ACHN (cell line): ENCODE data around the gene TMEM266.

Experiments
- DNase-seq: peaks from one replicate; pipeline ENCODE4 v3.0.0-alpha.2; 2015
- in situ Hi-C: cut with HindIII; loops from 2 replicates; pipeline ENCODE4 v1.10.0; 2017; ENCODE audit warnings: low sequenced_read_pairs, low pct_ligation_motif_present, low pct_unique_long_range_greater_than_20kb

The TMEM266 gene

DNA sequence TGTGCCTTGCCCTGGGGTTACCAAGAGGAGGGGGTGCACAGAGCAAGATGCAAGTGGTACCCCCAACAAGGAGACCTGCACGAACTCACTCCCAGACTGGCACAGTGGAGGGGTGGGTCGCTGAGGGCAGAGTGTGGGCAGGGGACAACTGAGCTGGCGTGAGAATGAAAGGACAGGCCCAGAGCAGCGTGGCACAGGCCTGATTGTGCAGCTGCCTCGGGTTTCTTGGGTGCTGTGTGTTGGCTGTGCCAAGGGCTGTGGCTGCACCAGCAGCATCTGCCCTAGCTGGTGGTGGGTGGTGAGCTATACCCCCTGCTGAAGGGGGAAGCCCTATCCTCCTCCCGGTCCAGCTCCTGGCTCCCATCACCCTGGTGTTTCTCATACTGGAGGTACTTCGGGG lies 92.4 kb downstream of the TMEM266 start:
- no peak for DNase-seq
- in situ Hi-C loops, result no loop called here

DNA sequence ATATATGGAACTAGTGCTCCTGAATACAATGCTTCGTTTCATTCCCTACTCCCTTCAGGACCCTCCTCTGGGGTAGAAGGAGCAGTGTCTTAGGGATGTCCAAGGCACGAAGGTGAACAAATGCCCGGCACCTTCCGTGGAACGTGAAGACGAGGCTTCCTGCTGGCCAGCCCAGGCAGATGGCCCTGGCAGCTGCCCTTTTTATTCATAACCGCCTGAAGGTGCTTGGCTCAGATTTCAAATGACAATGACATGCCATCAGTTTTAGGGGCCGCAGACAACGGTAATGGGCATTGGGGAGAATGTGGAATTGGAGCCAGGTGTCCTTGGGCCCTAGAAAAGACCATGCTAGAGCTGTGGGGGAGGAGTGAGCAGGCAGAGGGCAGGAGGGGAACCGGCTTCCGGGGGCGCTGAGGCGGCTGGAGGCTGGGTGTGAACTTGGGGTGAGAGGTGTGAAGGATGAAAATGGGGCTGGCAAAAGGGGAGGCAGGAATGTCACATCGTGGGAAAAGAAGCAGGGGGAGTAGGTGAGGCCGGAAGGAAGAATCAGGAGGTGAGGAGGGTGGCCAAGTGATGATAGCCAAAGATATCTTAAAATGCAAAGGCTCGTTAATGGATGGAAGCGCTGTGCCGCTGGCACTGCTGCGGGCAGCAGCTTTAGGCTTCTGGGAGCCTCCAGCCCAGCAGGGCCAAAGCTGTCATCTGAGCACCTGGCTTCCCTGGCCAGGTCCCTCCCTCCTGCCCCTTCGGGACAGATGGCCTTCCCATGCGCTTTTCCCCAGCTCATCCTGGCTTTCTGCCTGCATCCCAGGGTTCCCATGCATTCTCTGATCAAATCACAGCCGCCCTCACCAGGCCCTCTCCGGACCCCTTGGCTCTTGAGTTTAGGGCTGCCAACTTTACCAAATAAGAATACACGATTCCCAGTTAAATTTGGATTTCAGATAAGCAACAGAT lies 93.7 kb downstream of the TMEM266 start:
- in situ Hi-C loops, result no loop called here
- no peak for DNase-seq

GRCh38 chr15:76155731-76156130 lies 95.9 kb downstream of the TMEM266 start:
- in situ Hi-C loops, result no loop called here
- DNase-seq, result no peak

DNA sequence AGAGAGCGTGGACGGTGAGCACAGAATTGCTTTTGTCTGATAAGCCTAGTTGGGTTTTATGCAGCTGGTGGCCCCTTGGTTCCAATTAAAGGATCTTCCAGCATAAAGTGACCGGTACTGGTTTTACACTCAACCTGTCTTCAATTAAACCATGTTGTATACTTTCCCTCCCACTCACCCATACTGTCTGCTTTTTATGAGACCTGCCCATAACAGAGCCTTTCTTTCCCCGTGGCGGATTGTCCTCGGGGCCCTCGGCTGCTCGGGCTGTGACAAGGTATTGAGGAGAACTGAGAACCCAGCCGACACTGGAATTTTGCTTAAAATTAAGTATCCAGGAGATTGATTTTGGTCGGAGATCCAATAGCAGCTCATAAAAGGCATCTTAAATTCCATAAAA lies 98.4 kb downstream of the TMEM266 start:
- no peak for DNase-seq
- in situ Hi-C loops, result no loop called here

GRCh38 chr15:76158815-76159214 lies 99.0 kb downstream of the TMEM266 start:
- DNase-seq, result no peak
- in situ Hi-C loops, result no loop called here

- in situ Hi-C loops, result no loop called here
- DNase-seq, result no peak
Measured at GRCh38 chr15:76159282-76159681, 99.5 kb downstream of the TMEM266 start.

GRCh38 chr15:76160426-76161152 lies 100.8 kb downstream of the TMEM266 start:
- in situ Hi-C loops, result no loop called here
- DNase-seq, result no peak

DNA sequence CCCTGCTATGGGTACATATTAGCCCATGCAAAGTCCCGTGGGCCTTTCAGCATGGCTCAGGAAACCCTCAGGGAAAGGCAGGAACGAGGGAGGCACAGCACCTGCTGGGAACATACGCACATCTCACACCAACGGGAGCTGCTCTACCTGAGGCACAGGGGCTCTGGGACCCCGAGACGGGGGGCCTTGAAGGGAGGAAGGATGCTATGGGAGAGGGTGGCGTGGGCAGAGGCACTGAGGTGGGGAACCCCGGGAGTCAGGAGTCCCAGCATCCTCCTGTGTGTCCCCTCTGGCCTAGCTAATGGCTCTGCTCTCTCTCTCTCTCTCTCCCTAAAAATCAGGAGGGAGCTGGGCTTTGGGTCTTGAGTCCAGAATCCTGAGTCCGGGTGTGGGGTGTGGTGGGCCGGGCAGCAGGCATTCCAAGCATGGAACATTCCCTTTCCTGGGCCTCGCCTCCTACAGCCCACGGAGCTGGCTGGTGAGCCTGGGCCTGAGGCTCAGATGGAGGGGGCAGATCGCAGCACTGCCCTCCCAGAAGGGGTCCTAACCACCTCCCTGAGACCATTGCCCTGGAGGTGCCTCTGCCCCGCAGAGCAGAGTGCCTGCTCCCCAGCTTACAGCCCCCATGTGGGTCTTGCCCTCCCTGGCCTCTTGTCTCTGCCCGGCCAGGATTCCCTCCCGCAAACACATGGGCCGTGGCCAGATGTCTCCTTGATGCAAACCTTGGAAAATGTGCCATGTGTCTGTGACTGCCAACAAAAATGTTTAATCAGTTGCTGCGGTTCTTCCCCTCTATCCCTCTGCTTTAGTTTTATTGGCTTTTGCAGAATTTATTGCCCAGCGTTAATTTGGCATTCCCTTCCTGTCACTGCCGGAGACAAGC lies 101.6 kb downstream of the TMEM266 start:
- DNase-seq, result no peak
- in situ Hi-C loops, result no loop called here

DNA sequence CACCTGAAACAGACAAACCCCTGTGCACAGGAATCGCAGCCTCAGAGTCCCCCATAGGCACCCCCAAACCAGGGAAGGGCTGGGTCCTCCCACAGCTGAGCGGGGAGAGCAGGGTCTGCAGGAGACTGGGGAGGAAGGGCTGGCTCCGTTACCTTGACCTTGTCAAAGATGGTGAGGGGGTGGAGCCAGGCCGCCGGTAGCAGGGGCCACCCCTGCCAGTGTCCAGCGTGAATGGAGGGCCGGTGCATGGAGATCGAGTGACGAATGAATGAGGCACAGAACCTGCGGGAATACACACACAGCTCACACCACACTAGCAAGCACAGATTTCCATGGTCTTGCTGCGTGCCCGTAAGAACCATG lies 102.2 kb downstream of the TMEM266 start:
- in situ Hi-C loops, result no loop called here
- DNase-seq, result no peak

DNA sequence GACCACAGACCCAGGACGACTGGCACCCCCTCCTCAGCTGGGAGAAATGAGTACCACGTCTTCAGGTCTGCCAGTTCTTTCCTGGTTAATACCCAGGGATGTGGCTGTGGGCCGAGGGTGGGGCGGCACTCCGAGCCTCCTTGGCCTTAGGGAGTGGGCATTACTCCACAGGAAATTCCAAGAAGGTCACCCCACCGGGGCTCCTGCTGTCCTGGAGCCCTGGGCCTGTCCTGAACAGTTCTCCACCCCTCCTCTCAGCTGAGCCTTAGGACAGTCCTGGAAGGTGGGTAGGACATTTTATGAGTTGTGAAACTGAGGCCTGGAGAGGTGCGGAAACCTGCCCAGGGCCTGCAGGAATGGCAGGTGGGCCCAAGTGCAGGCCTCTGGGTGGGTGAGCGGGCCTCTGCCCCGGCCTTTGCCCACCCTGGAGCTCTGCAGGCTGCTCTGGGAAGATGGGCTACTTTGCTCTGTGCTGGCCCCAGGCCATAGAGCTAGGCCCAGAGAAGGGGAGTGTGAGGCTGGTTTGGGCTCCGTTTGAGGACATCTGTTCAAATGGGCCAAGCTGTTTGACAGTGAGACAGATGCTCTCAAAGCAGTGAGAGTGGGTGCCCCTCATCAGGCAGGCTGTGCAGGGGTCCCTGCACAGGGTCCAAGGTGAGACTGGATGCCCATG lies 103.1 kb downstream of the TMEM266 start:
- in situ Hi-C loops, result no loop called here
- no peak for DNase-seq

DNA sequence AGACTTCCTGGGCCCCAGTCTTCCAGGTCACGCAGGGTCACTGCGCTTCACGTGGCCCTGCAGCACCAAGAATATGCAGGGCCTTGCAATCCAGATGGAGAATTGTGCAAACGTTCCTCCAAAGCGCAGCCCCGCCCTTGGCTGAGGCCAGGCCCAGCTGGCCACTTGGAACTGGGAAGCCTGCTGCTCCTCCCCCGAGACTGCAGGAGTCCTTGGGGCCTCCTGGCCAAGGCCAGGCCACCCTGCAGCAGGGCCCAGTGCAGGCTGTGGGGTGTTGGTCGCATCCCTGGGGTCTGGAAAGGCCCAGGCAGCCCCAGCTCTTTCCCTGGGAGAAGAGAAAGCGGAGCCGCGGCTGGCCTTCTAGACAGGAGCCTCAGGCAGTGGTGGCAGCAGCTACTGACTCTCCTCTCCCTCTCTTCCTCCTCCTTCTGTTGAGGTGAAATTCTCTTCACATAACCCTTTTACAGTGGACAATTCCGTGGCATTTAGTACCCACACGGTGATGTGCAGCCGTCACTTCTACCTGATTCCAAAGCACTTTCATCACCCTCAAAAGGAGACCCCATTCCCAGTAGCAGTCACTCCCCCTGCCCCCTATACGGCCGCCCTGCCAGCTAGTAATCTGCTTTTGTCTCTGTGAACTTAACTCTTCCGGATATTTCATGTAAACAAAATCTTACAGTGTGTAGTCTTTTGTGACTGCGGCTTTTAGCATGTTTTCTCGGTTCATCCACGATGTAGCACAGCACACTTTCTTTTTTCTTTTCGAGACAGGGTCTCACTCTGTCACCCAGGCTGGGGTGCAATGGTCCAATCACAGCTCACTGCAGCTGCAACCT lies 103.9 kb downstream of the TMEM266 start:
- DNase-seq, result no peak
- in situ Hi-C loops, result no loop called here

DNA sequence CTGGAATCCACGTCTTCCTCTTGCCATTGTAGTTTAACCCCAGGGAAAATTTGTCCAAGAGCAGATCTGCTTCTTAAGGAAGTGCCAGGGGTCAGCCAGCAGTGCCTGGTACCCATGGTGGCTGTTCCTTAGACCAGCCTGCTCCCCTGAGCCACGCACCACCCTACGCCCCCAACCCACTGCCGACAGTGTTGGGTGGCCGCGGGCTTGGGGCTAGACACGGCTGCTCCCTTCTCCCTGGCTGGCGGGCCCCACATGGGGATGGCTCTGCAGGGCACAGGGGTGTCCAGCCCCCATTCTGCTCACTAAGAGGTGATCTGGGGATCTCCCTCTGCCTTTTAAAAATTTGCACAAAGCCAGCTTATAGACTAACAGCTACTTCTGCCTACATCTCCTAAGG lies 104.8 kb downstream of the TMEM266 start:
- no peak for DNase-seq
- in situ Hi-C loops, result no loop called here

DNA sequence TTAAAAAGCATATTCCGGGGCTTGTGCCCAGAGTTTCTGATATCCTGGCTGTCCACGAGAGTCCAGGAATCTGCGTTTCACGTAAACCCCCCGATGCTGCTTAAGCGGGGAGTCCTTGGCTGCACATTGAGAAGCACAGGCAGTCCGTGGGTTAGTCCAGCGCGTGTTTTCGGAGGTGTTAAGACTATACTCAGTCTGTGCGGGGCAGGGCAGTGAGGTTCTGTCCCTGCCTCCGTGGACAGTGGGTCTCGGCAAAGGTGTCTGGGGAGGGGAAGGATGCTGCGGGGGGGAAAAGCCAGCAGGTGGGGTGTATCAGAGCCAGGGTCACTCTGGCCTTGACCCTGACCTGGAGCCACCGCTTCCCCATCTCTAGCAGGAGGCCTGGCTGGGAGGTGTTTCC lies 106.2 kb downstream of the TMEM266 start:
- DNase-seq, result no peak
- in situ Hi-C loops, result no loop called here

- no peak for DNase-seq
- in situ Hi-C loops, result no loop called here
Measured at GRCh38 chr15:76168237-76168984, 108.6 kb downstream of the TMEM266 start.

DNA sequence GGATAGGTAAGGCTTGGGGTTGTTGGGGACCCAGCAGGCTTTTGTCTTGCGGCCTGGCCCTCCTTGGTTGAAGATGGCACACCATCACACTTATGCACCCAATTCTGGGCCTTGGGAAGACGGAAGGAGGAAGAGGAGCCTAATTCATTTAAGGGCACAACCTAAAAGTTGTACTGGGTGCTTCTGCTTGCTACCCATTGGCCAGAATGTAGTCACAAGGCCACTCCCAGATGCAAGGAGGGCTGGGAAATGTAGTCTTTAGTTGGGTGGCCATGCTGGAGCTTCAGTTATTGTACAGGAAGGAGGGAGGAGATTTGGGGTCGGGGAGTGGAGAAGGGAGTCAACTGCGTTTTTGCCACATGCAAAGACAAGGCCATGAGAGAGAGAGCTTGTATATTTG lies 109.2 kb downstream of the TMEM266 start:
- in situ Hi-C loops, result no loop called here

GRCh38 chr15:76169911-76170800 lies 110.4 kb downstream of the TMEM266 start:
- in situ Hi-C loops, result no loop called here
- no peak for DNase-seq

More for the DNA sequence above, 109.2 kb downstream of the TMEM266 start:
- DNase-seq, result no peak
